ENCODE results near the gene NANOS2.
A peak's percentile ranks its signal among the peaks of the same experiment; 100 is the strongest.

The NANOS2 gene

GRCh38 chr19:45889210-45889885, 25.2 kb downstream of the NANOS2 start:
- no peak for DNase-seq
- TF ChIP-seq EZH2 (optimal IDR thresholded peaks at IDR 0.05; ENCODE audit: low read depth, low read length) (no peak), EZH2phosphoT487 (IDR thresholded peaks at IDR 0.05; ENCODE audit: low read length) (no peak), CTCF (IDR thresholded peaks at IDR 0.05; ENCODE audit: low read length) (no peak)

GRCh38 chr19:45887200-45887710, 27.3 kb downstream of the NANOS2 start:
- peak overlapping the region; percentile 80 for H3K4me2 ChIP-seq (ENCODE audit: low read depth, low read length)

More at GRCh38 chr19:45889210-45889885, 25.2 kb downstream of the NANOS2 start:
- Histone ChIP-seq H3K4me1 (ENCODE audit: low read length) (0 out of 2 replicates have a peak, but pooled peaks cover 3% of the 10 kb centered on the region), H3K4me2 (ENCODE audit: low read depth, low read length) (no peak overlapping the region), H3K9me2 (replicated peaks; ENCODE audit: insufficient read depth, low read length) (no peaks in the 10 kb centered on the region), H3K27ac (ENCODE audit: low read length) (no peak overlapping the region), H3K9ac (ENCODE audit: low read length) (no peak overlapping the region), H3K27me3 (replicated peaks; ENCODE audit: insufficient read depth, low read length) (no peaks in the 10 kb centered on the region), H2AFZ (ENCODE audit: low read length) (no peak overlapping the region), H3K4me3 (ENCODE audit: low read length) (no peak overlapping the region), H3K9me3 (replicated peaks; ENCODE audit: insufficient read depth, low read length) (no peaks in the 10 kb centered on the region), H3F3A (ENCODE audit: insufficient read depth, low read length) (no peaks in the 10 kb centered on the region; the same call in 1 of the 2 replicates), H3K79me2 (ENCODE audit: low read length) (peaks cover 10% of the 10 kb centered on the region), H3K36me3 (replicated peaks; ENCODE audit: insufficient read depth, low read length) (no peaks in the 10 kb centered on the region), H4K20me1 (ENCODE audit: insufficient read depth, low read length) (no peaks in the 10 kb centered on the region)

GRCh38 chr19:45886427-45887199, 28.0 kb downstream of the NANOS2 start:
- no peaks in the 10 kb centered on the region for H3K27me3 ChIP-seq (replicated peaks; ENCODE audit: insufficient read depth, low read length)
- H3K9me2 ChIP-seq (replicated peaks; ENCODE audit: insufficient read depth, low read length) = no peaks in the 10 kb centered on the region
- peaks cover 18% of the 10 kb centered on the region for H3K4me1 ChIP-seq (ENCODE audit: low read length)
- no peaks in the 10 kb centered on the region for H3K36me3 ChIP-seq (replicated peaks; ENCODE audit: insufficient read depth, low read length)
- H3K9ac ChIP-seq (ENCODE audit: low read length) = peak overlapping the region; percentile 77
- H3K9me3 ChIP-seq (replicated peaks; ENCODE audit: insufficient read depth, low read length) = no peaks in the 10 kb centered on the region
- peak overlapping the region; percentile 50; the same call in 1 of the 2 replicates for H3K27ac ChIP-seq (ENCODE audit: low read length)
- DNase-seq = peak; percentile 94
- TF ChIP-seq CTCF (IDR thresholded peaks at IDR 0.05; ENCODE audit: low read length) (no peak), EZH2phosphoT487 (IDR thresholded peaks at IDR 0.05; ENCODE audit: low read length) (no peak), EZH2 (optimal IDR thresholded peaks at IDR 0.05; ENCODE audit: low read depth, low read length) (no peak)
- peak overlapping the region; percentile 80 for H3K4me2 ChIP-seq (ENCODE audit: low read depth, low read length)
- no peaks in the 10 kb centered on the region for H4K20me1 ChIP-seq (ENCODE audit: insufficient read depth, low read length)
- peak overlapping the region; percentile 70 for H3K4me3 ChIP-seq (ENCODE audit: low read length)
- peaks cover 5% of the 10 kb centered on the region for H3F3A ChIP-seq (ENCODE audit: insufficient read depth, low read length)
- peaks cover 17% of the 10 kb centered on the region for H3K79me2 ChIP-seq (ENCODE audit: low read length)
- peak overlapping the region; percentile 78 for H2AFZ ChIP-seq (ENCODE audit: low read length)

More at GRCh38 chr19:45887200-45887710, 27.3 kb downstream of the NANOS2 start:
- Histone ChIP-seq H4K20me1 (ENCODE audit: insufficient read depth, low read length) (no peaks in the 10 kb centered on the region), H3K27me3 (replicated peaks; ENCODE audit: insufficient read depth, low read length) (no peaks in the 10 kb centered on the region), H2AFZ (ENCODE audit: low read length) (peak overlapping the region; percentile 78), H3K27ac (ENCODE audit: low read length) (peak overlapping the region; percentile 50; the same call in 1 of the 2 replicates), H3F3A (ENCODE audit: insufficient read depth, low read length) (peaks cover 5% of the 10 kb centered on the region), H3K9me2 (replicated peaks; ENCODE audit: insufficient read depth, low read length) (no peaks in the 10 kb centered on the region), H3K9me3 (replicated peaks; ENCODE audit: insufficient read depth, low read length) (no peaks in the 10 kb centered on the region), H3K79me2 (ENCODE audit: low read length) (peaks cover 17% of the 10 kb centered on the region), H3K4me1 (ENCODE audit: low read length) (peaks cover 11% of the 10 kb centered on the region), H3K4me3 (ENCODE audit: low read length) (peak overlapping the region; percentile 70), H3K36me3 (replicated peaks; ENCODE audit: insufficient read depth, low read length) (no peaks in the 10 kb centered on the region), H3K9ac (ENCODE audit: low read length) (peak overlapping the region; percentile 77)
- TF ChIP-seq EZH2phosphoT487 (IDR thresholded peaks at IDR 0.05; ENCODE audit: low read length) = no peak
- no peak for TF ChIP-seq EZH2 (optimal IDR thresholded peaks at IDR 0.05; ENCODE audit: low read depth, low read length)
- no peak for TF ChIP-seq CTCF (IDR thresholded peaks at IDR 0.05; ENCODE audit: low read length)
- no peak for DNase-seq
